ENCODE measurements around the gene COL9A3. TPM values are rescaled to one million over a fixed set of nuclear protein-coding genes. Genes with fewer than 3 reads are reported as not detected.

COL9A3 gene

DNA sequence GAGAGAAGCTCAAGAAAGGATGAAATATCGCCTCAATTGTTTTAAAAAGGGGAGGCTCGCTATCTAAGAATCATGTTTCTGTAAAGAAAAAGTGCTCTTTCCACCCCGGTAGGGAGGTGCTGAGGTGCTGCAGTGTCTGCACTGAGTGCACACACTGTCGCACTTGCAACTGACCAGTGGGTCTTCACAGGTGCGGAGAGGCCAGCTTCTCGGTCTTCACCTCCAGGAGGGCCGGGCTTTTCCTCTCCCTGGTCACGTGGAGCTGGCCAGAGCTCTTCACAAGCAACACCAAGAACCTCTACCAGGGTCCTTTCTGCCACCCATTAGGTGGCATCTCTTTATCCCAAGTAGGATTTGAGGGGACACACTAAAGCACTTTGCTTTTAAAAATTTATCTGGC is 72.6 kb downstream of the COL9A3 start:
- Histone ChIP-seq H3K23ac (ENCODE audit: low read length in 2 of 2) (no peak overlapping the region), H4K91ac (ENCODE audit: low read length) (no peak overlapping the region), H2BK120ac (ENCODE audit: low read depth, low read length) (no peak overlapping the region), H3K9ac (ENCODE audit: low read length) (no peak overlapping the region), H2BK12ac (ENCODE audit: low read length in 2 of 2) (no peak overlapping the region), H3K9me3 (ENCODE audit: control insufficient read depth, low read length) (no peaks in the 10 kb centered on the region), H3K36me3 (ENCODE audit: control insufficient read depth in 1 of 2, insufficient read depth in 2 of 2, low read depth in 1 of 2, low read length in 2 of 2) (peaks cover 77 to 94% of the 10 kb centered on the region in 2 experiments), H3K4me2 (ENCODE audit: low read length, poor library complexity, severe bottlenecking) (no peak overlapping the region), H3K79me1 (replicated peaks; ENCODE audit: low read length, poor library complexity, severe bottlenecking) (peaks cover 31% of the 10 kb centered on the region), H3K18ac (ENCODE audit: low read depth in 1 of 2, low read length in 2 of 2) (no peak overlapping the region), H3K4me1 (ENCODE audit: control insufficient read depth, insufficient read depth, low read depth, low read length) (peaks cover 30% of the 10 kb centered on the region), H2BK15ac (ENCODE audit: low read depth, poor library complexity, severe bottlenecking) (no peak overlapping the region), H3K4ac (ENCODE audit: low read depth in 1 of 2, low read length in 2 of 2) (no peak overlapping the region), H4K8ac (ENCODE audit: low read length) (no peak overlapping the region), H3K27me3 (ENCODE audit: control insufficient read depth in 1 of 2, insufficient read depth in 1 of 2, low read length in 2 of 2) (no peaks in the 10 kb centered on the region), H2AFZ (ENCODE audit: low read depth, low read length) (no peak overlapping the region), H3K27ac (ENCODE audit: low read length, poor library complexity, severe bottlenecking) (no peak overlapping the region), H3K14ac (ENCODE audit: low read length in 2 of 2) (no peak overlapping the region), H3K4me3 (ENCODE audit: insufficient read depth in 1 of 2, low read depth in 1 of 2, low read length in 2 of 2) (no peak overlapping the region), H2BK5ac (ENCODE audit: low read depth, low read length, poor library complexity, severe bottlenecking) (no peak overlapping the region), H2AK5ac (ENCODE audit: low read length, severe bottlenecking) (no peak overlapping the region)
- no peak for DNase-seq
- WGBS = 96% methylated on average over 8 of the region's 8 CpGs

- Histone ChIP-seq H3K14ac (ENCODE audit: low read length in 2 of 2) (no peak overlapping the region), H3K79me1 (replicated peaks; ENCODE audit: low read length, poor library complexity, severe bottlenecking) (peaks cover 30% of the 10 kb centered on the region), H3K27me3 (ENCODE audit: control insufficient read depth in 1 of 2, insufficient read depth in 1 of 2, low read length in 2 of 2) (no peaks in the 10 kb centered on the region), H3K36me3 (ENCODE audit: control insufficient read depth in 1 of 2, insufficient read depth in 2 of 2, low read depth in 1 of 2, low read length in 2 of 2) (peaks cover 80 to 98% of the 10 kb centered on the region in 2 experiments), H3K4me1 (ENCODE audit: control insufficient read depth, insufficient read depth, low read depth, low read length) (peaks cover 26% of the 10 kb centered on the region), H2BK12ac (ENCODE audit: low read length in 2 of 2) (no peak overlapping the region), H2BK5ac (ENCODE audit: low read depth, low read length, poor library complexity, severe bottlenecking) (no peak overlapping the region), H2BK120ac (ENCODE audit: low read depth, low read length) (no peak overlapping the region), H2AK5ac (ENCODE audit: low read length, severe bottlenecking) (no peak overlapping the region), H4K8ac (ENCODE audit: low read length) (no peak overlapping the region), H3K18ac (ENCODE audit: low read depth in 1 of 2, low read length in 2 of 2) (no peak overlapping the region), H3K9me3 (ENCODE audit: control insufficient read depth, low read length) (no peaks in the 10 kb centered on the region), H3K9ac (ENCODE audit: low read length) (no peak overlapping the region), H3K4ac (ENCODE audit: low read depth in 1 of 2, low read length in 2 of 2) (no peak overlapping the region), H3K27ac (ENCODE audit: low read length, poor library complexity, severe bottlenecking) (no peak overlapping the region), H3K4me2 (ENCODE audit: low read length, poor library complexity, severe bottlenecking) (no peak overlapping the region), H4K91ac (ENCODE audit: low read length) (no peak overlapping the region), H3K4me3 (ENCODE audit: insufficient read depth in 1 of 2, low read depth in 1 of 2, low read length in 2 of 2) (no peak overlapping the region), H2AFZ (ENCODE audit: low read depth, low read length) (no peak overlapping the region), H2BK15ac (ENCODE audit: low read depth, poor library complexity, severe bottlenecking) (no peak overlapping the region), H3K23ac (ENCODE audit: low read length in 2 of 2) (no peak overlapping the region)
- DNase-seq = no peak
- WGBS = 96% methylated on average over 9 of the region's 9 CpGs
Measured at GRCh38 chr20:62889871-62890270, 73.0 kb downstream of the COL9A3 start.

- H3K23ac ChIP-seq (ENCODE audit: low read length in 2 of 2) = no peak overlapping the region
- H3K4me2 ChIP-seq (ENCODE audit: low read length, poor library complexity, severe bottlenecking) = no peak overlapping the region
- H3K9me3 ChIP-seq (ENCODE audit: control insufficient read depth, low read length) = no peaks in the 10 kb centered on the region
- no peak overlapping the region for H2BK12ac ChIP-seq (ENCODE audit: low read length in 2 of 2)
- no peak overlapping the region for H3K4ac ChIP-seq (ENCODE audit: low read depth in 1 of 2, low read length in 2 of 2)
- H2BK15ac ChIP-seq (ENCODE audit: low read depth, poor library complexity, severe bottlenecking) = no peak overlapping the region
- H2BK120ac ChIP-seq (ENCODE audit: low read depth, low read length) = no peak overlapping the region
- H2AFZ ChIP-seq (ENCODE audit: low read depth, low read length) = no peak overlapping the region
- no peak overlapping the region for H3K9ac ChIP-seq (ENCODE audit: low read length)
- peaks cover 30% of the 10 kb centered on the region for H3K79me1 ChIP-seq (replicated peaks; ENCODE audit: low read length, poor library complexity, severe bottlenecking)
- H3K27me3 ChIP-seq (ENCODE audit: control insufficient read depth in 1 of 2, insufficient read depth in 1 of 2, low read length in 2 of 2) = no peaks in the 10 kb centered on the region
- H2BK5ac ChIP-seq (ENCODE audit: low read depth, low read length, poor library complexity, severe bottlenecking) = no peak overlapping the region
- no peak for DNase-seq
- no peak overlapping the region for H3K14ac ChIP-seq (ENCODE audit: low read length in 2 of 2)
- H3K4me3 ChIP-seq (ENCODE audit: insufficient read depth in 1 of 2, low read depth in 1 of 2, low read length in 2 of 2) = no peak overlapping the region
- no peak overlapping the region for H3K27ac ChIP-seq (ENCODE audit: low read length, poor library complexity, severe bottlenecking)
- no peak overlapping the region for H4K8ac ChIP-seq (ENCODE audit: low read length)
- H4K91ac ChIP-seq (ENCODE audit: low read length) = no peak overlapping the region
- H3K18ac ChIP-seq (ENCODE audit: low read depth in 1 of 2, low read length in 2 of 2) = no peak overlapping the region
- 97% methylated on average over 7 of the region's 7 CpGs for WGBS
- peaks cover 79 to 100% of the 10 kb centered on the region in 2 experiments for H3K36me3 ChIP-seq (ENCODE audit: control insufficient read depth in 1 of 2, insufficient read depth in 2 of 2, low read depth in 1 of 2, low read length in 2 of 2)
- no peak overlapping the region for H2AK5ac ChIP-seq (ENCODE audit: low read length, severe bottlenecking)
- H3K4me1 ChIP-seq (ENCODE audit: control insufficient read depth, insufficient read depth, low read depth, low read length) = peaks cover 23% of the 10 kb centered on the region
Measured at GRCh38 chr20:62890444-62890843, 73.6 kb downstream of the COL9A3 start.

Small RNAs within 50 kb of the gene (small RNA-seq; reads per million reads assigned to genes)
- gene DPH3P1 (ENCODE audit: low read depth) = not detected

Measured in mesenchymal stem cell (in vitro differentiated cells and primary cell).